IMR-90 (cell line): ENCODE results near the gene RNF181. TPM values are rescaled to one million over a fixed set of nuclear protein-coding genes. Genes with fewer than 3 reads are reported as not detected.

Experiments used
- ATAC-seq: fragments of 200-7000 bp; cut with Tn5 transposase; 2 replicates; pipeline ENCODE4 v1.9.1; 2020; ENCODE audit warnings: low read depth, mild to moderate bottlenecking, moderate library complexity
- BruUV-seq: library from RNA; stranded (reverse); fragments of 400-500 nt; replicated peaks from 2 replicates; lab custom pipeline; 2021; lab: Mats Ljungman, UMichigan
- CTCF ChIA-PET: fragments of 300-600 bp; formaldehyde crosslinking; extraction: SDS; loops from one replicate; lab custom pipeline; 2021; ENCODE audit warnings: antibody characterized with exemption; lab: Yijun Ruan, JAX
- POLR2A ChIA-PET: fragments of 300-600 bp; sonication (Branson Sonifier 250); formaldehyde crosslinking; loops from one replicate; lab custom pipeline; 2022; ENCODE audit warnings: antibody characterized with exemption; ENCODE audit not compliant: unreplicated experiment; lab: Charles Lee
- DNase-seq: peaks from one replicate; pipeline ENCODE4 v3.0.0; 2013
- H2AFZ ChIP-seq: replicated peaks from 2 replicates; pipeline ENCODE3; 2013; ENCODE audit warnings: low read length, mild to moderate bottlenecking; ENCODE audit not compliant: poor library complexity
- H2AK5ac ChIP-seq: 2 replicates; pipeline ENCODE4 v1.6.1; 2013; ENCODE audit warnings: low read depth, low read length, inconsistent platforms
- H2AK9ac ChIP-seq: replicated peaks from 2 replicates; pipeline ENCODE3; 2013; ENCODE audit warnings: mild to moderate bottlenecking, low read depth, low read length, moderate library complexity; ENCODE audit not compliant: poor library complexity
- H2BK120ac ChIP-seq: 2 replicates; pipeline ENCODE4 v1.6.1; 2013; ENCODE audit warnings: low read depth, low read length, inconsistent platforms
- H2BK15ac ChIP-seq: 3 replicates; pipeline ENCODE4 v1.6.1; 2013; ENCODE audit warnings: low read depth, low read length, inconsistent platforms
- H2BK20ac ChIP-seq: 2 replicates; pipeline ENCODE4 v1.6.1; 2013; ENCODE audit warnings: low read depth, mild to moderate bottlenecking, inconsistent platforms, low read length, moderate library complexity
- H2BK5ac ChIP-seq: 2 replicates; pipeline ENCODE4 v1.6.1; 2013; ENCODE audit warnings: mild to moderate bottlenecking, low read depth, low read length, inconsistent platforms; ENCODE audit not compliant: poor library complexity, severe bottlenecking
- H3K14ac ChIP-seq: replicated peaks from 2 replicates; pipeline ENCODE4 v1.6.1; 2013; ENCODE audit warnings: low read depth, low read length, inconsistent platforms
- H3K18ac ChIP-seq: 2 replicates; pipeline ENCODE4 v1.6.1; 2013; ENCODE audit warnings: low read depth, low read length, control low read depth
- H3K23ac ChIP-seq: 2 replicates; pipeline ENCODE4 v1.6.1; 2013; ENCODE audit warnings: low read depth, low read length, inconsistent platforms
- H3K27ac ChIP-seq: 2 replicates; pipeline ENCODE4 v1.5.1; 2013; ENCODE audit warnings: mild to moderate bottlenecking, control low read depth, low read length; ENCODE audit not compliant: insufficient read depth
- H3K27me3 ChIP-seq: 2 replicates; pipeline ENCODE4 v1.6.1; 2013; ENCODE audit warnings: low read length; ENCODE audit not compliant: control insufficient read depth, insufficient read depth
- H3K36me3 ChIP-seq: 2 replicates; pipeline ENCODE4 v1.6.1; 2013; ENCODE audit warnings: low read length, mixed read lengths; ENCODE audit not compliant: control insufficient read depth, insufficient read depth
- H3K4ac ChIP-seq: 2 replicates; pipeline ENCODE4 v1.6.1; 2013; ENCODE audit warnings: low read depth, low read length, inconsistent platforms
- H3K4me1 ChIP-seq: 2 replicates; pipeline ENCODE4 v1.6.1; 2013; ENCODE audit warnings: low read length, mixed read lengths; ENCODE audit not compliant: control insufficient read depth, insufficient read depth
- H3K4me2 ChIP-seq: 2 replicates; pipeline ENCODE4 v1.6.1; 2013; ENCODE audit warnings: low read depth, mild to moderate bottlenecking, control low read depth, low read length, moderate library complexity
- H3K4me3 ChIP-seq: 2 replicates; pipeline ENCODE4 v1.5.1; 2013; ENCODE audit warnings: low read depth, mild to moderate bottlenecking, control low read depth, low read length, moderate library complexity; ENCODE audit not compliant: insufficient read depth
- H3K56ac ChIP-seq: 2 replicates; pipeline ENCODE4 v1.6.1; 2013; ENCODE audit warnings: low read length, inconsistent platforms; ENCODE audit not compliant: insufficient read depth; ENCODE audit errors: extremely low read depth
- H3K79me1 ChIP-seq, 2 experiments: 2 replicates each; pipeline ENCODE4 v1.6.1; 2013; ENCODE audit warnings: low read length in 2 of 2, inconsistent platforms in 1 of 2, low read depth in 1 of 2
- H3K9ac ChIP-seq: 2 replicates; pipeline ENCODE4 v1.6.1; 2013; ENCODE audit warnings: low read depth, low read length, control low read depth
- H3K9me1 ChIP-seq: 2 replicates; pipeline ENCODE4 v1.6.1; 2013; ENCODE audit warnings: low read length, inconsistent platforms; ENCODE audit not compliant: insufficient read depth
- H3K9me3 ChIP-seq: 2 replicates; pipeline ENCODE4 v1.6.1; 2013; ENCODE audit warnings: low read length; ENCODE audit not compliant: control insufficient read depth, insufficient read depth
- H4K20me1 ChIP-seq: 2 replicates; pipeline ENCODE4 v1.6.1; 2013; ENCODE audit warnings: low read length, inconsistent platforms; ENCODE audit not compliant: insufficient read depth
- H4K5ac ChIP-seq: 2 replicates; pipeline ENCODE4 v1.6.1; 2013; ENCODE audit warnings: mild to moderate bottlenecking, low read depth, low read length, control low read depth
- H4K8ac ChIP-seq, 2 experiments: 2 replicates each; pipeline ENCODE4 v1.6.1; 2013; ENCODE audit warnings: low read depth in 2 of 2, low read length in 2 of 2, control low read depth in 1 of 2, inconsistent platforms in 1 of 2
- H4K91ac ChIP-seq: 2 replicates; pipeline ENCODE4 v1.6.1; 2013; ENCODE audit warnings: low read depth, low read length, inconsistent platforms; ENCODE audit not compliant: insufficient read depth
- BHLHE40 ChIP-seq: fragments of 150-350 bp; IDR thresholded peaks from 2 replicates; pipeline ENCODE4 v1.6.1; 2016; ENCODE audit warnings: mild to moderate bottlenecking, low read depth, low read length
- CEBPB ChIP-seq: IDR thresholded peaks from 2 replicates; pipeline ENCODE4 v1.6.1; 2012; ENCODE audit warnings: low read depth, low read length, improper control_type of control experiment
- CHD1 ChIP-seq: IDR thresholded peaks from 2 replicates; pipeline ENCODE4 v1.6.1; 2012; ENCODE audit warnings: low read depth, low read length, improper control_type of control experiment
- CTCF ChIP-seq: conservative IDR thresholded peaks from 2 replicates; pipeline ENCODE4 v1.5.1; 2012; ENCODE audit warnings: mild to moderate bottlenecking, low read depth, low read length, improper control_type of control experiment
- ELK1 ChIP-seq: fragments of 150-350 bp; IDR thresholded peaks from 2 replicates; pipeline ENCODE4 v1.6.1; 2016; ENCODE audit warnings: low read depth, mild to moderate bottlenecking, low read length, moderate library complexity, borderline replicate concordance
- FOS ChIP-seq: fragments of 150-350 bp; IDR thresholded peaks from 2 replicates; pipeline ENCODE4 v1.6.1; 2016; ENCODE audit warnings: low read depth, low read length
- MAFK ChIP-seq: IDR thresholded peaks from 2 replicates; pipeline ENCODE4 v1.6.1; 2012; ENCODE audit warnings: low read depth, low read length, improper control_type of control experiment
- MAZ ChIP-seq: IDR thresholded peaks from 2 replicates; pipeline ENCODE4 v1.6.1; 2012; ENCODE audit warnings: low read depth, mild to moderate bottlenecking, low read length, improper control_type of control experiment, moderate library complexity, borderline replicate concordance
- MXI1 ChIP-seq: IDR thresholded peaks from 2 replicates; pipeline ENCODE4 v1.6.1; 2012; ENCODE audit warnings: low read depth, mild to moderate bottlenecking, low read length, moderate library complexity, borderline replicate concordance
- NFE2L2 ChIP-seq: fragments of 150-350 bp; IDR thresholded peaks from 2 replicates; pipeline ENCODE4 v1.6.1; 2016; ENCODE audit warnings: low read depth, mild to moderate bottlenecking, low read length
- POLR2A ChIP-seq: IDR thresholded peaks from 2 replicates; pipeline ENCODE4 v1.6.1; 2012; ENCODE audit warnings: mild to moderate bottlenecking, low read depth, low read length
- RAD21 ChIP-seq: IDR thresholded peaks from 2 replicates; pipeline ENCODE4 v1.6.1; 2012; ENCODE audit warnings: low read length, improper control_type of control experiment
- RCOR1 ChIP-seq: IDR thresholded peaks from 2 replicates; pipeline ENCODE4 v1.6.1; 2012; ENCODE audit warnings: mild to moderate bottlenecking, low read length, improper control_type of control experiment; ENCODE audit not compliant: insufficient replicate concordance
- RFX5 ChIP-seq: IDR thresholded peaks from 2 replicates; pipeline ENCODE4 v1.8.0; 2012; ENCODE audit warnings: low read depth, mild to moderate bottlenecking, low read length, moderate library complexity
- SMC3 ChIP-seq: fragments of 150-350 bp; IDR thresholded peaks from 2 replicates; pipeline ENCODE4 v1.6.1; 2016; ENCODE audit warnings: low read depth, mild to moderate bottlenecking, antibody characterized with exemption, low read length, moderate library complexity
- USF2 ChIP-seq: fragments of 150-350 bp; IDR thresholded peaks from 2 replicates; pipeline ENCODE4 v1.6.1; 2017; ENCODE audit warnings: mild to moderate bottlenecking, antibody characterized with exemption, low read length, low read depth
- WGBS, 2 experiments: methylation state at CpG; one replicate each; pipeline versions ENCODE4 v1.1.5 to v1.1.7; 2013; ENCODE audit warnings: missing lambda C conversion rate in 2 of 2; ENCODE audit not compliant: insufficient read length in 1 of 2; ENCODE audit errors: extremely low coverage in 2 of 2; 5-methylcytosine and 5-hydroxymethylcytosine counted together
- dilution Hi-C: fragments of 300-500 bp; cut with HindIII; formaldehyde crosslinking; loops from one replicate; pipeline ENCODE4 v1.14.3; 2018; ENCODE audit warnings: low sequenced_read_pairs; ENCODE audit not compliant: unreplicated experiment
- in situ Hi-C: fragments of 300-500 bp; cut with MboI; formaldehyde crosslinking; loops from 3 replicates; pipeline ENCODE4 v1.14.3; 2019; ENCODE audit warnings: low sequenced_read_pairs, inconsistent platforms, mixed read lengths
- intact Hi-C: fragments of 100-400 bp; cut with micrococcal nuclease; formaldehyde crosslinking; loops from 2 replicates; pipeline ENCODE4 v1.10.0; 2022
- polyA plus RNA-seq, 3 experiments: library from polyadenylated mRNA; depleted of rRNA; stranded (reverse); fragments of >200 nt; gene quantifications; 2 replicates each; pipeline ENCODE4 v1.2.3, GENCODE V29; 2012; ENCODE audit warnings: low replicate concordance in 1 of 3
- total RNA-seq: library from RNA; depleted of rRNA; stranded (reverse); fragments of >200 nt; gene quantifications from 2 replicates; pipeline ENCODE4 v1.2.3, GENCODE V29; 2012

The RNF181 gene
- total and polyA plus RNA-seq, 2 of the 4 experiments (the other 2 are of a cell fraction) = 438 to 498 TPM

- in situ Hi-C loops (loop anchor here (5.0 kb wide), 1 partner anchor 62 kb away; no protein-coding TSS in a partner anchor), intact Hi-C loops (no loop called here), dilution Hi-C loops (no loop called here)
- Histone ChIP-seq H4K8ac (no peak overlapping the region), H3K9me1 (peaks cover 7% of the 10 kb centered on the region), H3K79me1 (peaks cover 12 to 15% of the 10 kb centered on the region in 2 experiments; a peak in 3 of 4 replicates), H3K27me3 (no peaks in the 10 kb centered on the region), H2AK9ac (no peak overlapping the region), H3K4me3 (no peak overlapping the region), H3K4ac (no peak overlapping the region), H4K5ac (no peak overlapping the region), H3K23ac (no peak overlapping the region), H2AK5ac (no peak overlapping the region), H3K4me2 (no peak overlapping the region), H3K9me3 (no peaks in the 10 kb centered on the region), H4K91ac (no peak overlapping the region), H3K14ac (no peak overlapping the region), H3K27ac (no peak overlapping the region), H3K9ac (no peak overlapping the region), H4K20me1 (peaks cover 14% of the 10 kb centered on the region; the same call in 1 of the 2 replicates), H3K18ac (no peak overlapping the region), H2BK5ac (no peak overlapping the region), H2BK15ac (no peak overlapping the region), H3K56ac (no peak overlapping the region), H3K4me1 (peaks cover 13% of the 10 kb centered on the region), H3K36me3 (peaks cover 58% of the 10 kb centered on the region), H2BK20ac (no peak overlapping the region), H2AFZ (no peak overlapping the region), H2BK120ac (no peak overlapping the region)
- ATAC-seq (no peak), DNase-seq (no peak)
- no TSS peak for BruUV-seq
- ChIA-PET CTCF (no interaction called here), POLR2A (no interaction called here)
- WGBS, 2 experiments = 94% methylated on average over 6 of the region's 8 CpGs; no CpG with 5 or more reads in 1 of the 2 experiments
- TF ChIP-seq RAD21 = no peak
- TF ChIP-seq RCOR1 = no peak
- no peak for TF ChIP-seq POLR2A
- TF ChIP-seq CTCF = no peak
- TF ChIP-seq RFX5 = no peak
- no peak for TF ChIP-seq CHD1
- no peak for TF ChIP-seq MAFK
- TF ChIP-seq BHLHE40 = no peak
- TF ChIP-seq ELK1 = no peak
- no peak for TF ChIP-seq USF2
- TF ChIP-seq MXI1 = no peak
- TF ChIP-seq CEBPB = no peak
- TF ChIP-seq MAZ = no peak
- TF ChIP-seq SMC3 = no peak
- TF ChIP-seq FOS = no peak
- no peak for TF ChIP-seq NFE2L2
Measured at GRCh38 chr2:85644909-85645308, 49.4 kb downstream of the RNF181 start.
